ENCODE data around the gene RETN.
A peak's percentile ranks its signal among the peaks of the same experiment; 100 is the strongest.

The RETN gene

GRCh38 chr19:7685546-7686445 is 16.9 kb downstream of the RETN start:
- no peak for DNase-seq

GRCh38 chr19:7687177-7687576 is 18.3 kb downstream of the RETN start:
- no peak for DNase-seq

GRCh38 chr19:7689165-7689564 is 20.3 kb downstream of the RETN start:
- no peak for DNase-seq

- DNase-seq = no peak
These were observed 22.0 kb downstream of the RETN start for GRCh38 chr19:7690779-7691258.

- no peak for DNase-seq
These were observed 22.6 kb downstream of the RETN start for GRCh38 chr19:7691497-7691896.

GRCh38 chr19:7692417-7693088 is 23.7 kb downstream of the RETN start:
- no peak for DNase-seq

GRCh38 chr19:7694499-7694898 is 25.6 kb downstream of the RETN start:
- no peak for DNase-seq

GRCh38 chr19:7697721-7698287 is 29.0 kb downstream of the RETN start:
- no peak for DNase-seq

- DNase-seq = no peak
These were observed 29.7 kb downstream of the RETN start for GRCh38 chr19:7698583-7698982.

GRCh38 chr19:7699003-7699402 is 30.2 kb downstream of the RETN start:
- no peak for DNase-seq

- DNase-seq = peak; percentile 76
These were observed 30.9 kb downstream of the RETN start for GRCh38 chr19:7699417-7700401.

GRCh38 chr19:7701049-7701653 is 32.3 kb downstream of the RETN start:
- DNase-seq = no peak

GRCh38 chr19:7701654-7702457 is 33.0 kb downstream of the RETN start, which contains the start of gene FCER2:
Gene FCER2, minus strand, starts transcription at chr19:7702131. Its CDS starts 2,371 bp downstream, at chr19:7699760.
- no peak for DNase-seq

GRCh38 chr19:7703332-7703731 is 34.5 kb downstream of the RETN start:
- no peak for DNase-seq

GRCh38 chr19:7704280-7705060 is 35.6 kb downstream of the RETN start:
- DNase-seq = no peak

- DNase-seq = peak; percentile 86
These were observed 36.7 kb downstream of the RETN start for GRCh38 chr19:7705387-7706187.

- DNase-seq = no peak
These were observed 37.5 kb downstream of the RETN start for GRCh38 chr19:7706188-7706954.

- no peak for DNase-seq
These were observed 38.2 kb downstream of the RETN start for GRCh38 chr19:7706955-7707456.

All from stimulated activated CD4-positive, alpha-beta T cell treated with anti-CD3 and anti-CD28 coated beads, Interleukin-15, amount 100 ng/mL, for 24 hours (primary cell).